Left lung (tissue), 10 donors: ENCODE data around the gene CPXM2. TPM values are rescaled to one million over a fixed set of nuclear protein-coding genes. Genes with fewer than 3 reads are reported as not detected.

ENCODE experiments used
- ATAC-seq: fragments of 200-7000 bp; cut with Tn5 transposase; one replicate; pipeline ENCODE4 v1.9.1; 2020; ENCODE audit warnings: moderate library complexity
- DNase-seq, 4 donors: peaks; one replicate each; pipeline ENCODE4 v3.0.0-alpha.2; 2013 to 2020
- H3K27ac ChIP-seq, 2 donors: fragments of 200-600 bp; sonication (generic) in 1 of 2; one replicate each; pipeline versions ENCODE4 v1.5.0 to v1.8.0; 2020 to 2021
- H3K27me3 ChIP-seq, 2 donors: fragments of 200-600 bp; sonication (generic) in 1 of 2; one replicate each; pipeline versions ENCODE4 v1.5.0 to v1.8.0; 2020 to 2021
- H3K36me3 ChIP-seq, 2 donors: fragments of 200-600 bp; sonication (generic) in 1 of 2; one replicate each; pipeline versions ENCODE4 v1.5.0 to v1.8.0; 2020 to 2021
- H3K4me1 ChIP-seq, 2 donors: fragments of 200-600 bp; one replicate each; pipeline ENCODE4 v1.8.0; 2021
- H3K4me3 ChIP-seq, 2 donors: fragments of 200-600 bp; sonication (generic) in 1 of 2; one replicate each; pipeline versions ENCODE4 v1.5.0 to v1.8.0; 2020 to 2021; ENCODE audit warnings: mild to moderate bottlenecking in 1 of 2
- H3K9me3 ChIP-seq, 2 donors: fragments of 200-600 bp; sonication (generic) in 1 of 2; one replicate each; pipeline versions ENCODE4 v1.5.0 to v1.8.0; 2020 to 2021
- CTCF ChIP-seq, 2 donors: fragments of 200-600 bp; sonication (generic) in 1 of 2; IDR thresholded peaks; one replicate each; pipeline versions ENCODE4 v1.5.0 to v1.8.0; 2021; ENCODE audit warnings: antibody characterized with exemption in 2 of 2
- intact Hi-C, 2 donors: fragments of 100-400 bp; cut with DNase I; formaldehyde crosslinking; loops; one replicate each; pipeline versions ENCODE4 v1.11.2 to v1.14.2; 2022
- polyA plus RNA-seq, 6 donors: library from polyadenylated mRNA; unstranded; fragments of 120-200 nt; gene quantifications; one replicate each; pipeline ENCODE4 v1.2.1, GENCODE V29; 2013; ENCODE audit not compliant: insufficient read length in 6 of 6
- total RNA-seq, 2 donors: library from RNA; stranded (reverse); fragmentation: NEBNext Ultra II Directional; extraction: Animal tissue kit (Norgen Biotek cat#: 25700); gene quantifications; one replicate each; pipeline ENCODE4 v1.2.1, GENCODE V29; 2021
- donor health status: DM: no; HTN: yes; CAD: no.
- donor health status: DM: no; HTN: no; CAD: no.

CPXM2 gene
- total and polyA plus RNA-seq, 8 donors, result 1.5 to 6.5 (median 2.6) TPM

GRCh38 chr10:123868038-123869019 is 23.3 kb downstream of the CPXM2 start:
- ATAC-seq (peak; percentile 33), DNase-seq (no peak)
- no peak for TF ChIP-seq CTCF (IDR thresholded peaks at IDR 0.05)
- Histone ChIP-seq H3K4me3 (no peak overlapping the region), H3K9me3 (peaks cover 0 to 5% of the 10 kb centered on the region in 2 donors), H3K27me3 (peaks cover 0 to 41% of the 10 kb centered on the region in 2 donors), H3K36me3 (no peaks in the 10 kb centered on the region), H3K4me1 (no peaks in the 10 kb centered on the region), H3K27ac (no peak overlapping the region)
- intact Hi-C loops, result no loop called here

- no peak for ATAC-seq
- peaks cover 0 to 39% of the 10 kb centered on the region in 2 donors for H3K27me3 ChIP-seq
- intact Hi-C loops, result no loop called here
These were observed 25.7 kb downstream of the CPXM2 start for GRCh38 chr10:123865880-123866279.

GRCh38 chr10:123865350-123865749 is 26.3 kb downstream of the CPXM2 start:
- H3K4me1 ChIP-seq, result no peaks in the 10 kb centered on the region
- H3K9me3 ChIP-seq, result no peaks in the 10 kb centered on the region
- H3K36me3 ChIP-seq, result no peaks in the 10 kb centered on the region
- H3K27ac ChIP-seq, result no peak overlapping the region
- no peak overlapping the region for H3K4me3 ChIP-seq
- ATAC-seq (no peak), DNase-seq (no peak)
- H3K27me3 ChIP-seq, result peaks cover 0 to 33% of the 10 kb centered on the region in 2 donors
- no peak for TF ChIP-seq CTCF (IDR thresholded peaks at IDR 0.05)
- intact Hi-C loops, result no loop called here

More at GRCh38 chr10:123865880-123866279, 25.7 kb downstream of the CPXM2 start:
- no peaks in the 10 kb centered on the region for H3K36me3 ChIP-seq
- no peak overlapping the region for H3K4me3 ChIP-seq
- no peak overlapping the region for H3K27ac ChIP-seq
- no peak for DNase-seq
- H3K4me1 ChIP-seq, result no peaks in the 10 kb centered on the region
- no peaks in the 10 kb centered on the region for H3K9me3 ChIP-seq
- no peak for TF ChIP-seq CTCF (IDR thresholded peaks at IDR 0.05)

- Histone ChIP-seq H3K27ac (no peak overlapping the region), H3K9me3 (no peaks in the 10 kb centered on the region), H3K4me1 (no peaks in the 10 kb centered on the region), H3K4me3 (no peak overlapping the region), H3K27me3 (peaks cover 0 to 29% of the 10 kb centered on the region in 2 donors), H3K36me3 (no peaks in the 10 kb centered on the region)
- intact Hi-C loops, result no loop called here
- no peak for TF ChIP-seq CTCF (IDR thresholded peaks at IDR 0.05)
- ATAC-seq (no peak), DNase-seq (no peak)
These were observed 26.7 kb downstream of the CPXM2 start for GRCh38 chr10:123864923-123865322.

GRCh38 chr10:123863721-123864482 is 27.7 kb downstream of the CPXM2 start:
- Histone ChIP-seq H3K27me3 (peaks cover 0 to 22% of the 10 kb centered on the region in 2 donors), H3K36me3 (no peaks in the 10 kb centered on the region), H3K9me3 (no peaks in the 10 kb centered on the region), H3K4me3 (no peak overlapping the region), H3K27ac (no peak overlapping the region), H3K4me1 (no peaks in the 10 kb centered on the region)
- TF ChIP-seq CTCF (IDR thresholded peaks at IDR 0.05), result no peak
- intact Hi-C loops, result no loop called here
- ATAC-seq, result no peak
- DNase-seq, result no peak
